Sigmoid colon (tissue), 4 donors: ENCODE data around the gene UNC5A.

Experiments
- CTCF ChIP-seq, 4 experiments: fragments of 450-650 bp in 3 of 4; fragments of 200-600 bp in 1 of 4; IDR thresholded peaks; one replicate each; pipeline ENCODE4 v1.5.1; 2016 to 2019; ENCODE audit warnings: antibody characterized with exemption in 4 of 4, mild to moderate bottlenecking in 3 of 4, moderate library complexity in 2 of 4
- EP300 ChIP-seq, 4 donors: sonication (generic); formaldehyde crosslinking; IDR thresholded peaks; one replicate each; pipeline ENCODE4 v1.6.1; 2017; ENCODE audit warnings: antibody characterized with exemption in 4 of 4

- TF ChIP-seq CTCF (IDR thresholded peaks at IDR 0.05) (no peak), EP300 (IDR thresholded peaks at IDR 0.05) (no peak)
Observed at GRCh38 chr5:176794509-176794908, 15.8 kb upstream of the UNC5A start.
